BLaER1 (cell line): ENCODE measurements around the gene NMS.

Source experiments
- H3K27ac ChIP-seq: shearing (Covaris generic); formaldehyde crosslinking; 2 replicates; pipeline ENCODE4 v1.8.1; 2022
- H3K27me3 ChIP-seq: shearing (Covaris generic); formaldehyde crosslinking; 2 replicates; pipeline ENCODE4 v1.8.1; 2022
- H3K36me3 ChIP-seq: shearing (Covaris generic); formaldehyde crosslinking; 2 replicates; pipeline ENCODE4 v1.8.1; 2022
- H3K4me1 ChIP-seq: shearing (Covaris generic); formaldehyde crosslinking; 2 replicates; pipeline ENCODE4 v1.8.1; 2022
- H3K4me2 ChIP-seq: shearing (Covaris generic); formaldehyde crosslinking; 2 replicates; pipeline ENCODE4 v1.8.1; 2022
- H3K4me3 ChIP-seq: shearing (Covaris generic); formaldehyde crosslinking; 2 replicates; pipeline ENCODE4 v1.8.1; 2022
- H3K9ac ChIP-seq: shearing (Covaris generic); formaldehyde crosslinking; 2 replicates; pipeline ENCODE4 v1.8.1; 2022
- H3K9me3 ChIP-seq: shearing (Covaris generic); formaldehyde crosslinking; 2 replicates; pipeline ENCODE4 v1.8.1; 2022
- H4K20me1 ChIP-seq: shearing (Covaris generic); formaldehyde crosslinking; 2 replicates; pipeline ENCODE4 v1.8.1; 2022
- Cebpa-rat ChIP-seq: shearing (Covaris generic); IDR thresholded peaks from 2 replicates; pipeline ENCODE4 v1.8.1; 2022

Gene NMS

DNA sequence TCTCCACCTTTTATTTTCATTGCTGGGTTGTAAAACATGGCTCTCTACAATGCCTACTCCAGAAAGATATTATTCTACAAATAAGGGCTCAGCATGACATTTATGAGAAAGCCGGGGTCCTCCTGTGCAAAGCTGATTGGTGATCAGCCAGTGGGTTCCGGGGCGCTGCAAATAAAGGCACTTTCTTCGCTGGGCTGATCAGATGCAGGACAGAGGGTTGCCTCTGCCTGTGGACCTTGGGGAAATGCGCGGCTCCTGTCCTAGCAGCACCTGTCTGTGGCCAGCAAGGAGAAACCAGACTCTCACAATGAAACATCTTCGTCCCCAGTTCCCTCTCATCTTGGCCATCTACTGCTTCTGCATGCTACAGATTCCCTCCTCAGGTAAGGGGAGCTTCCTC lies at the start of gene NMS:
Gene NMS (plus strand): TSS at position 301 of the 400 bp plus-strand sequence. CDS start 7 bp downstream, at position 308.
- H3K4me2 ChIP-seq: no peak within 1 kb of the TSS
- H3K4me1 ChIP-seq: peaks cover 5% of the 10 kb centered on the region
- H3K4me3 ChIP-seq: no peak within 1 kb of the TSS
- H3K9me3 ChIP-seq: 0 out of 2 replicates have a peak, but pooled peaks cover 7% of the 10 kb centered on the region
- no peaks in the 10 kb centered on the region for H3K27me3 ChIP-seq
- no peaks in the 10 kb centered on the region for H3K36me3 ChIP-seq
- no peak within 1 kb of the TSS for H3K27ac ChIP-seq
- H4K20me1 ChIP-seq: no peaks in the 10 kb centered on the region
- no peak within 1 kb of the TSS for H3K9ac ChIP-seq
- no peak for TF ChIP-seq Cebpa-rat

- no peak for TF ChIP-seq Cebpa-rat
- Histone ChIP-seq H3K9ac (no peak overlapping the region), H3K4me1 (no peaks in the 10 kb centered on the region), H4K20me1 (no peaks in the 10 kb centered on the region), H3K27me3 (no peaks in the 10 kb centered on the region), H3K4me2 (no peak overlapping the region), H3K36me3 (no peaks in the 10 kb centered on the region), H3K4me3 (no peak overlapping the region), H3K9me3 (no peaks in the 10 kb centered on the region), H3K27ac (no peak overlapping the region)
Observed at GRCh38 chr2:100422320-100423055, 47.8 kb upstream of the NMS start.

- H4K20me1 ChIP-seq: no peaks in the 10 kb centered on the region
- H3K9me3 ChIP-seq: no peaks in the 10 kb centered on the region
- no peak overlapping the region for H3K4me2 ChIP-seq
- no peak overlapping the region for H3K9ac ChIP-seq
- H3K4me3 ChIP-seq: no peak overlapping the region
- no peaks in the 10 kb centered on the region for H3K36me3 ChIP-seq
- no peaks in the 10 kb centered on the region for H3K4me1 ChIP-seq
- TF ChIP-seq Cebpa-rat: no peak
- H3K27ac ChIP-seq: no peak overlapping the region
- H3K27me3 ChIP-seq: no peaks in the 10 kb centered on the region
Observed at GRCh38 chr2:100423631-100424030, 46.7 kb upstream of the NMS start.

GRCh38 chr2:100424277-100424875 lies 45.9 kb upstream of the NMS start:
- no peak overlapping the region for H3K27ac ChIP-seq
- no peaks in the 10 kb centered on the region for H3K36me3 ChIP-seq
- no peaks in the 10 kb centered on the region for H3K27me3 ChIP-seq
- H3K4me3 ChIP-seq: no peak overlapping the region
- H3K4me2 ChIP-seq: no peak overlapping the region
- no peaks in the 10 kb centered on the region for H3K4me1 ChIP-seq
- no peak overlapping the region for H3K9ac ChIP-seq
- TF ChIP-seq Cebpa-rat: no peak
- peaks cover 6% of the 10 kb centered on the region; the same call in 1 of the 2 replicates for H3K9me3 ChIP-seq
- H4K20me1 ChIP-seq: no peaks in the 10 kb centered on the region

- Histone ChIP-seq H3K4me3 (no peak overlapping the region), H3K36me3 (no peaks in the 10 kb centered on the region), H4K20me1 (no peaks in the 10 kb centered on the region), H3K9me3 (peaks cover 6% of the 10 kb centered on the region; the same call in 1 of the 2 replicates), H3K9ac (no peak overlapping the region), H3K4me2 (no peak overlapping the region), H3K4me1 (no peaks in the 10 kb centered on the region), H3K27me3 (no peaks in the 10 kb centered on the region), H3K27ac (no peak overlapping the region)
- no peak for TF ChIP-seq Cebpa-rat
Observed at GRCh38 chr2:100425107-100425506, 45.2 kb upstream of the NMS start.

DNA sequence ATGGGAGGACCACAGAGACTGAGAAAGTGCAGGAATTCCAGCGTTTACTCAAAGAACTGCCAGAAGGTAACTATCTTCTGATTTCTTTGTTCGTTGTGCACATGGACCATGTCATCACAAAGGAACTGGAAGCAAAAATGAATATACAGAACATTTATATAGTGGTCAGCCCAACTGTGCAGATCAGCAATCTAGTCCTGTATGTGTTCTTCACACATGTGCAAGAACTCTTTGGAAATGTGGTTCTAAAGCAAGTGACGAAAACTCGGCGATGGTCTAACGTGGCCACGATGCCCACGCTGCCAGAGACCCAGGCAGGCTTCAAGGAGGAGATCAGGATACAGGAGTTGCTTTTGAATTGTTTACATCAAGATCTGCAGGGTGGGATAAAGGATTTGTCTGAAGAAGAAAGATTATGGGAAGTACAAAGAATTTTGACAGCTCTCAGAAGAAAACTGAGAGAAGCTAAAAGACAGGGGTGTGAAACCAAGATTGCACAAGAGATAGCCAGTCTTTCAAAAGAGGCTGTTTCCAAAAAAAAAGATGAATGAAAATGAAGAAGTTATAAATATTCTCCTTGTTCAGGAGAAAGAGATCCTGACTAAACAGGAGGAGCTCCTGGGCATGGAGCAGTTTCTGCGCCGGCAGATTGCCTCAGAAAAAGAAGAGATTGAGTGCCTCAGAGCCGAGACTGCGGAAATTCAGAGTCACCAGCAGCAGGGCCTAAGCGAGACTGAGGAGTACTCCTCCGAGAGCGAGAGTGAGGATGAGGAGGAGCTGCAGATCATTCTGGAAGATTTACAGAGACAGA lies 44.5 kb upstream of the NMS start:
- Histone ChIP-seq H3K4me3 (no peak overlapping the region), H3K9me3 (peaks cover 13% of the 10 kb centered on the region), H3K27me3 (no peaks in the 10 kb centered on the region), H3K4me2 (no peak overlapping the region), H3K27ac (no peak overlapping the region), H3K9ac (no peak overlapping the region), H3K36me3 (no peaks in the 10 kb centered on the region), H3K4me1 (no peaks in the 10 kb centered on the region), H4K20me1 (no peaks in the 10 kb centered on the region)
- no peak for TF ChIP-seq Cebpa-rat

DNA sequence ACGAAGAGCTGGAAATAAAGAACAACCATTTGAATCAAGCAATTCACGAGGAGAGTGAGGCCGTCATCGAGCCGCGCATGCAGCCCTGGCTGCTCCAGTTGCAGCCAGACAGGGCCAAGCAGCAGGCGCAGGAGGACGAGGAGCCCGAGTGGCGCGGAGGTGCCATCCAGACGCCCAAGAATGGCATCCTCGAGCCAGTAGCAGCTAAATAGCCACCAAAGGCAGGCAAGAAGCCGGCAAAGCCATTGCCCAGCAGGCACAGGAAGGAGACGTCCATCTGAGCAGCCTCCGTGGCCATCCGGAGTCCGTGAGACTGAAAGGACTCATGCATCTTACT lies 43.9 kb upstream of the NMS start:
- no peak overlapping the region for H3K4me3 ChIP-seq
- no peaks in the 10 kb centered on the region for H3K4me1 ChIP-seq
- H3K27me3 ChIP-seq: no peaks in the 10 kb centered on the region
- H3K4me2 ChIP-seq: no peak overlapping the region
- H3K9me3 ChIP-seq: peaks cover 17% of the 10 kb centered on the region
- H4K20me1 ChIP-seq: no peaks in the 10 kb centered on the region
- H3K36me3 ChIP-seq: no peaks in the 10 kb centered on the region
- no peak for TF ChIP-seq Cebpa-rat
- no peak overlapping the region for H3K27ac ChIP-seq
- no peak overlapping the region for H3K9ac ChIP-seq

DNA sequence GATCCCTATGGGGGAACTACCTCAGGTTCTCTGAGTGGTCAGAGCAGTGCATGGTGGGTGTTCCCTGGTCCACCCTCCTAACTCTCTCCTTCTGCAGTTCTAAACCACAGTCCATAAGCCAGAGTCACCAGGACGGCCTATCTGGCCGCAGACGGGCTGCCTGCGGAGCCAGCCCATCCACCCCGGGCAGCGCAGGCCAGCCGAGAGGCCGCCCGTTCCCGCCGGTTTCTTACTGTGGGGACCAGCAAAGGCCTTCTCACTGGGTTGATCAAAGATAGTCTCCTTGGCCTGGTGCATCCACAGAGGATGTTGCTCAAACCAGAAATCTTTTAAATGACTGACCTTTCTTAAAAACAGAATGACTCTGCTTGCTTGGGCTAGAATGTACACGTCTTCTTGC lies 43.2 kb upstream of the NMS start:
- H3K4me2 ChIP-seq: no peak overlapping the region
- H3K4me3 ChIP-seq: no peak overlapping the region
- no peak overlapping the region for H3K9ac ChIP-seq
- peaks cover 22% of the 10 kb centered on the region for H3K9me3 ChIP-seq
- H3K4me1 ChIP-seq: no peaks in the 10 kb centered on the region
- H3K27ac ChIP-seq: no peak overlapping the region
- TF ChIP-seq Cebpa-rat: no peak
- H3K27me3 ChIP-seq: no peaks in the 10 kb centered on the region
- no peaks in the 10 kb centered on the region for H3K36me3 ChIP-seq
- no peaks in the 10 kb centered on the region for H4K20me1 ChIP-seq

- Histone ChIP-seq H3K4me3 (no peak overlapping the region), H3K9me3 (peaks cover 22% of the 10 kb centered on the region), H3K9ac (no peak overlapping the region), H3K4me2 (no peak overlapping the region), H4K20me1 (no peaks in the 10 kb centered on the region), H3K4me1 (no peaks in the 10 kb centered on the region), H3K36me3 (no peaks in the 10 kb centered on the region), H3K27ac (no peak overlapping the region), H3K27me3 (no peaks in the 10 kb centered on the region)
- no peak for TF ChIP-seq Cebpa-rat
Observed at GRCh38 chr2:100427627-100428258, 42.5 kb upstream of the NMS start.
